Cardiac fibroblast (primary cell): ENCODE data around the gene DDX56.
A peak's percentile ranks its signal among the peaks of the same experiment; 100 is the strongest.

Source experiments
- DNase-seq, 2 donors: peaks; one replicate each; pipeline versions ENCODE4 v3.0.0 to v3.0.0-alpha.2; 2010; ENCODE audit warnings: low read depth in 2 of 2
- H3K4me3 ChIP-seq, 2 donors: replicated peaks in 1 of 2; 1 replicate in 1 of 2; 2 replicates in 1 of 2; pipeline ENCODE4 v1.5.1; 2011; ENCODE audit warnings: low read depth in 2 of 2, low read length in 2 of 2, mild to moderate bottlenecking in 2 of 2, moderate library complexity in 1 of 2
- CTCF ChIP-seq: IDR thresholded peaks from one replicate; pipeline ENCODE4 v1.5.1; 2011; ENCODE audit warnings: low read depth, mild to moderate bottlenecking, low read length, inconsistent platforms

Gene DDX56

DNA sequence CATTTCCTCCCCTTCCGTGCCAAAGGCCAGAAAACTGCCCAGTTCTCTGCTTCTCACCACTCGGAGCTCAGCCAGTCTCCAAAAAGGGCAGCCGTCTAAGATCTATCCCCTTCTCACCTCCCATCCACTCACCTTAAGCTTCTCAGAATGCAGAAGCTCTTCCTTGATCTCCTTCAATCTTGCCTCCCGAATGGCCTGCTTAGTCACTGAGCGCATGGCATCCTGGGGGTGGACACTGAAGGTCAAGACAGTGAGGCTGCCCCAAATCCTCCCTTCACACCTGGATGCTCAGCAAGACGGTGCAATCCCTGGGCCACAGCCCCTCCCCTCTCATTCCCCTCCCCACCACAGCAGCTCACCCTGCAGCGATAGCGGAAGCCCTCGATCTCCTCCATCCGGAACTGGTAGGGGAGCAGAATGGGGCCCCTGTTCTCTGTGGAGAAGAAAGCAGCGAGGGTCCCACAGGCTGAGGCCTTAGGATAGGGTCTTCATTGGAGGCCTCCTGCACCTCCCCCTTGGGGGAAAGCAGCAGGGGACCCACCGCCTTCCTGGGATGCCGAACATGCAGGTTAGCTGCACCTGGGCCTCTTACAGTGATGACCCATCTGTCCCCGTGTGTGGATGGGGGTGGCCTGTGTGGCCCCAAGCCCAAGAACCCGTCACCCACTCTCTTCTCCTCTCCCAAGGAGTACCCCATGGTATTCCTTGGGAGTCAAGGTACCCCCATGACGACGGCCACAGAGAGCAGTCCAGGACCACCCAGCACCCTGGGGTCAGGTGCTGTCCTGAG lies 4.7 kb downstream of the DDX56 start:
- no peak overlapping the region for H3K4me3 ChIP-seq
- no peak for TF ChIP-seq CTCF
- DNase-seq: no peak

DNA sequence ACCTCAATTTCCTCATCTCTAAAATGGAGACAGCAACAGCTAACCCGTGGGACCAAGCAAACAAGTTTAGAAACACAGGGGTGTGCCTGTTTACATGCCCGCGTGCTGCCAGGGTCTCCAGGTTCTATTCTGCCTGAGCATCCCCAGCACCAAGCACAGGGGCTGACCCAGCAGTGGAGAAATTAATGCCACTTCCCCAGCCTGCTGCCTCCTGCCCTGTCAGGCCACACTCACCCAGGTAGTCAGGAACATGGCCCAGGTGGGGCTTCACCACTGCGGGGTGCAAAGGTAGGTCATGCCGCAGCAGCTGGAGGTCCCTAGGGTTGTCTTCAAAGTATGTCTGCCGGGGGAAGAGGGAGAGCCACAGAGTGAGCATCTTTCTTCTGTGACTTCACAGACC lies 5.8 kb downstream of the DDX56 start:
- H3K4me3 ChIP-seq: no peak overlapping the region
- DNase-seq: no peak
- TF ChIP-seq CTCF: no peak

DNA sequence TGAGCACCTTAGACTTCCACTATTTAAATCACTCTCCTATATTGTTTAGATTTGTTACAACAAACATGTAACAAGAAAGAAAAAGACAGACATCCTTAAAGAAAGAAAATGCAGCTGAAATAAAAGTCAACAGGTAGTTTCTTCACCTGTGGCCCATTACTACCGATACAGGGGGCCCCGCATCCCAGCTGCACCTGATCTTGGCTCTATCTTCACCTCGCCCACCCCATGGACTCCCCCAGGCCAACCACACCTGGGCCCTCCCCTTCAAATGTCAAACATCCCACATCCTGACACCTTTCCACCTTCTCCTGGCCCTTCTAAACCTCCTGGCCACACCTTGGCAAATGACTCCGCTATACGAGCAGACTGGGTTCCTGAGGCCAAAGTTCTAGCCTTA lies 7.0 kb downstream of the DDX56 start:
- DNase-seq: no peak
- TF ChIP-seq CTCF: no peak
- H3K4me3 ChIP-seq: no peak overlapping the region

- no peak for TF ChIP-seq CTCF
- no peak overlapping the region for H3K4me3 ChIP-seq
- no peak for DNase-seq
These were observed 7.7 kb downstream of the DDX56 start for GRCh38 chr7:44565795-44566559.

DNA sequence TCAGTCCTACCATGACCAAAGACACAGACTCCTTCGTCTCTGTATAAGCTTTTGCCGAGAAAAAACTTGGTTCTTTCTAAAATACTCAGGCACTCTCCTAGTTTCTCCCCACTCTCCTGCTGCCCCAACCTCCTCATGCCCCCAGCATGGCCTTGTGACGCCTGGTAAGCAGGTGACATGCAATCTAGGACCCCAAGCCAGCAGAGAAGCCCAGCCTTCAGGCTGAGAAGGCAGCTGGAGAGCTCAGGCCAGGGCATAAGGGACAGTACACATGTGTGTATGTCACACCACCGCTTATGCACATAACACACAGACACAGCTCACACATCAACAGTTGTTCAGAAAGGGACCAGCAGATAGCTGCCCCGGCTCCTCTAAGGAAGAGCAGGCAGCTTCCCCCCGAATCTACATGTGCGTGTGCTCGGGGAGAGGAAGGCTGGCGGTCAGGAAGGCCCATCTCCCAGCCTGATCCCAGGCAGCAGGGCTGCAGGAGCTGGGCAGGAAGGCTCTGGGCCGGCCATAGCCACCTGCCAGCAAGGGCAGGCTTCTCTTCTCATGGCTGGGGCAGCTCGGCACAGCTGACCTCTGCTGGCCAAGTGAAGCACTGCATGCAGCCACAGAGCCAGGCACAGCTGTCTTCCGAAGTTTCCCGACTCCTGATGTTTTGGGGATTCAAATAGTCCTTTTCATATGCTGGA lies 8.5 kb downstream of the DDX56 start:
- TF ChIP-seq CTCF: peak; percentile 100
- no peak overlapping the region for H3K4me3 ChIP-seq
- DNase-seq: peak; percentile 70 to 75

- TF ChIP-seq CTCF: no peak
- no peak overlapping the region for H3K4me3 ChIP-seq
- DNase-seq: no peak
These were observed 9.1 kb downstream of the DDX56 start for GRCh38 chr7:44564606-44565005.
